ENCODE data around the gene THAP4.
A peak's percentile ranks its signal among the peaks of the same experiment; 100 is the strongest.

Gene THAP4

GRCh38 chr2:241637018-241637794 lies at the start of gene THAP4, which contains the start of gene ATG4B:
TSS of gene THAP4 (minus strand) at chr2:241637158. CDS start at chr2:241637017, 141 bp downstream.
TSS of gene ATG4B (plus strand) at chr2:241637693. CDS start at chr2:241637715, 22 bp downstream.
- TF ChIP-seq CTCF (IDR thresholded peaks at IDR 0.05; ENCODE audit: insufficient read depth, low read depth, low read length, missing control alignments) = no peak
- DNase-seq (ENCODE audit: low read depth) = peak; percentile 93
- H3K4me3 ChIP-seq (ENCODE audit: low read depth, low read length) = peak within 1 kb of the TSS; percentile 82

GRCh38 chr2:241686324-241686649 lies 49.3 kb upstream of the THAP4 start:
- no peak for DNase-seq (ENCODE audit: low read depth)
- H3K4me3 ChIP-seq (ENCODE audit: low read depth, low read length) = peak overlapping the region; percentile 96
- TF ChIP-seq CTCF (IDR thresholded peaks at IDR 0.05; ENCODE audit: insufficient read depth, low read depth, low read length, missing control alignments) = no peak

- TF ChIP-seq CTCF (IDR thresholded peaks at IDR 0.05; ENCODE audit: insufficient read depth, low read depth, low read length, missing control alignments) = no peak
- no peak overlapping the region for H3K4me3 ChIP-seq (ENCODE audit: low read depth, low read length)
- DNase-seq (ENCODE audit: low read depth) = no peak
These were observed 44.1 kb upstream of the THAP4 start for GRCh38 chr2:241680827-241681599.

GRCh38 chr2:241680044-241680443 lies 43.1 kb upstream of the THAP4 start:
- no peak overlapping the region for H3K4me3 ChIP-seq (ENCODE audit: low read depth, low read length)
- no peak for TF ChIP-seq CTCF (IDR thresholded peaks at IDR 0.05; ENCODE audit: insufficient read depth, low read depth, low read length, missing control alignments)
- no peak for DNase-seq (ENCODE audit: low read depth)

- no peak for DNase-seq (ENCODE audit: low read depth)
- H3K4me3 ChIP-seq (ENCODE audit: low read depth, low read length) = no peak overlapping the region
- no peak for TF ChIP-seq CTCF (IDR thresholded peaks at IDR 0.05; ENCODE audit: insufficient read depth, low read depth, low read length, missing control alignments)
These were observed 42.0 kb upstream of the THAP4 start for GRCh38 chr2:241678784-241679540.

GRCh38 chr2:241678307-241678706 lies 41.3 kb upstream of the THAP4 start:
- no peak overlapping the region for H3K4me3 ChIP-seq (ENCODE audit: low read depth, low read length)
- DNase-seq (ENCODE audit: low read depth) = no peak
- TF ChIP-seq CTCF (IDR thresholded peaks at IDR 0.05; ENCODE audit: insufficient read depth, low read depth, low read length, missing control alignments) = no peak

Data from GM12865 (cell line).